WTC11 (cell line): ENCODE data around the gene LY6G6F.

Experiments
- ATF3 ChIP-seq: sonication (generic); formaldehyde crosslinking; conservative IDR thresholded peaks from 2 replicates; pipeline ENCODE4 v1.8.1; 2022; ENCODE audit warnings: mild to moderate bottlenecking, missing genetic modification reagents
- NR1H2 ChIP-seq: sonication (generic); formaldehyde crosslinking; IDR thresholded peaks from 2 replicates; pipeline ENCODE4 v1.9.0; 2021; ENCODE audit warnings: mild to moderate bottlenecking, moderate library complexity, missing genetic modification reagents
- TEAD1 ChIP-seq: sonication (generic); formaldehyde crosslinking; IDR thresholded peaks from 2 replicates; pipeline ENCODE4 v1.8.0; 2022; ENCODE audit warnings: mild to moderate bottlenecking, missing genetic modification reagents
- ZNF263 ChIP-seq: sonication (generic); formaldehyde crosslinking; IDR thresholded peaks from 2 replicates; pipeline ENCODE4 v1.8.1; 2022; ENCODE audit warnings: low read depth, mild to moderate bottlenecking, moderate library complexity, missing genetic modification reagents
- ZNF532 ChIP-seq: fragments of 250-450 bp; sonication (Bioruptor Pico); IDR thresholded peaks from 2 replicates; pipeline ENCODE4 v1.9.0; 2021; ENCODE audit warnings: mild to moderate bottlenecking, borderline replicate concordance
- TF ChIP-seq, protein P1 (sequence below): fragments of 200-600 bp; IDR thresholded peaks from 2 replicates; pipeline ENCODE4 v1.8.0; 2022; ENCODE audit warnings: antibody characterized with exemption
- TF ChIP-seq, protein P2 (sequence below): sonication (generic); formaldehyde crosslinking; IDR thresholded peaks from 2 replicates; pipeline ENCODE4 v1.8.0; 2022; ENCODE audit warnings: mild to moderate bottlenecking, missing genetic modification reagents

GRCh38 chr6:31701666-31702404 lies 4.8 kb upstream of the LY6G6F start:
- TF ChIP-seq ZNF263 (CRISPR knock-in tag) (no peak), ATF3 (no peak), NR1H2 (CRISPR knock-in tag) (no peak), ZNF532 (CRISPR knock-in tag) (no peak), TEAD1 (CRISPR knock-in tag) (no peak)
- TF ChIP-seq, protein P1, sequence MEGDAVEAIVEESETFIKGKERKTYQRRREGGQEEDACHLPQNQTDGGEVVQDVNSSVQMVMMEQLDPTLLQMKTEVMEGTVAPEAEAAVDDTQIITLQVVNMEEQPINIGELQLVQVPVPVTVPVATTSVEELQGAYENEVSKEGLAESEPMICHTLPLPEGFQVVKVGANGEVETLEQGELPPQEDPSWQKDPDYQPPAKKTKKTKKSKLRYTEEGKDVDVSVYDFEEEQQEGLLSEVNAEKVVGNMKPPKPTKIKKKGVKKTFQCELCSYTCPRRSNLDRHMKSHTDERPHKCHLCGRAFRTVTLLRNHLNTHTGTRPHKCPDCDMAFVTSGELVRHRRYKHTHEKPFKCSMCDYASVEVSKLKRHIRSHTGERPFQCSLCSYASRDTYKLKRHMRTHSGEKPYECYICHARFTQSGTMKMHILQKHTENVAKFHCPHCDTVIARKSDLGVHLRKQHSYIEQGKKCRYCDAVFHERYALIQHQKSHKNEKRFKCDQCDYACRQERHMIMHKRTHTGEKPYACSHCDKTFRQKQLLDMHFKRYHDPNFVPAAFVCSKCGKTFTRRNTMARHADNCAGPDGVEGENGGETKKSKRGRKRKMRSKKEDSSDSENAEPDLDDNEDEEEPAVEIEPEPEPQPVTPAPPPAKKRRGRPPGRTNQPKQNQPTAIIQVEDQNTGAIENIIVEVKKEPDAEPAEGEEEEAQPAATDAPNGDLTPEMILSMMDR: no peak
- TF ChIP-seq, protein P2, sequence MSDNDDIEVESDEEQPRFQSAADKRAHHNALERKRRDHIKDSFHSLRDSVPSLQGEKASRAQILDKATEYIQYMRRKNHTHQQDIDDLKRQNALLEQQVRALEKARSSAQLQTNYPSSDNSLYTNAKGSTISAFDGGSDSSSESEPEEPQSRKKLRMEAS (CRISPR knock-in tag): no peak
